Panc1 (cell line): Measurements from ENCODE around the gene ZFP57. TPM values are rescaled to one million over a fixed set of nuclear protein-coding genes. Genes with fewer than 3 reads are reported as not detected.

Source experiments
- ATAC-seq: fragments of 200-7000 bp; cut with Tn5 transposase; 2 replicates; pipeline ENCODE4 v1.9.1; 2020; ENCODE audit warnings: mild to moderate bottlenecking, moderate library complexity
- BruUV-seq: library from RNA; stranded (reverse); fragments of 400-500 nt; replicated peaks from 2 replicates; lab custom pipeline; 2021; lab: Mats Ljungman, UMichigan
- CTCF ChIA-PET: fragments of 300-600 bp; sonication (Branson Sonifier 250); formaldehyde crosslinking; loops from one replicate; lab custom pipeline; 2022; ENCODE audit warnings: antibody characterized with exemption; lab: Charles Lee
- POLR2A ChIA-PET: fragments of 300-600 bp; sonication (Branson Sonifier 250); formaldehyde crosslinking; loops from one replicate; lab custom pipeline; 2022; ENCODE audit warnings: antibody characterized with exemption; lab: Charles Lee
- DNase-seq: peaks from one replicate; pipeline ENCODE4 v3.0.0-alpha.2; 2010; ENCODE audit warnings: low read depth, low spot score
- H3K27ac ChIP-seq: 2 replicates; pipeline ENCODE4 v1.5.1; 2011; ENCODE audit warnings: mild to moderate bottlenecking, low read length, inconsistent platforms
- H3K27me3 ChIP-seq: fragments of 200-500 bp; sonication (Bioruptor generic); 2 replicates; pipeline ENCODE4 v1.6.0; 2014; ENCODE audit warnings: low read length, inconsistent platforms; ENCODE audit not compliant: control insufficient read depth, insufficient read depth
- H3K36me3 ChIP-seq: fragments of 200-500 bp; sonication (Bioruptor generic); 2 replicates; pipeline ENCODE4 v1.5.1; 2014; ENCODE audit warnings: inconsistent platforms, mild to moderate bottlenecking, low read length, moderate library complexity; ENCODE audit not compliant: control insufficient read depth, insufficient read depth
- H3K4me1 ChIP-seq: 2 replicates; pipeline ENCODE4 v1.5.1; 2011; ENCODE audit warnings: inconsistent platforms, mild to moderate bottlenecking, low read length, moderate library complexity; ENCODE audit not compliant: control insufficient read depth, insufficient read depth
- H3K4me3 ChIP-seq, 2 experiments: 2 replicates each; pipeline ENCODE4 v1.5.1; 2011 to 2012; ENCODE audit warnings: low read depth in 2 of 2, low read length in 2 of 2, mild to moderate bottlenecking in 2 of 2, inconsistent platforms in 1 of 2, moderate library complexity in 1 of 2
- H3K9me3 ChIP-seq: fragments of 200-500 bp; sonication (Bioruptor generic); 2 replicates; pipeline ENCODE4 v1.5.1; 2014; ENCODE audit warnings: low read depth, mild to moderate bottlenecking, inconsistent platforms, low read length, moderate library complexity; ENCODE audit not compliant: control insufficient read depth, insufficient read depth
- CTCF ChIP-seq: fragments of 450-650 bp; IDR thresholded peaks from 2 replicates; pipeline ENCODE4 v1.5.1; 2017; ENCODE audit warnings: mild to moderate bottlenecking
- POLR2AphosphoS5 ChIP-seq: IDR thresholded peaks from 2 replicates; pipeline ENCODE4 v1.6.1; 2012; ENCODE audit warnings: mild to moderate bottlenecking, low read depth, low read length, moderate library complexity
- REST ChIP-seq, 2 experiments: IDR thresholded peaks; 2 replicates each; pipeline ENCODE4 v1.6.1; 2011 to 2012; ENCODE audit warnings: low read depth in 2 of 2, control low read depth in 1 of 2, low read length in 1 of 2, mild to moderate bottlenecking in 1 of 2, moderate library complexity in 1 of 2; ENCODE audit not compliant: insufficient read depth in 1 of 2
- SIN3A ChIP-seq: IDR thresholded peaks from 2 replicates; pipeline ENCODE4 v1.6.1; 2012; ENCODE audit warnings: low read depth, mild to moderate bottlenecking, low read length, moderate library complexity, borderline replicate concordance; ENCODE audit not compliant: insufficient read depth
- TCF7L2 ChIP-seq: IDR thresholded peaks from 2 replicates; pipeline ENCODE4 v1.6.1; 2011; ENCODE audit warnings: mild to moderate bottlenecking, low read depth, low read length, inconsistent platforms
- in situ Hi-C: cut with HindIII; loops from 2 replicates; pipeline ENCODE4 v1.10.0; 2016; ENCODE audit warnings: low sequenced_read_pairs, low pct_unique_long_range_greater_than_20kb
- intact Hi-C: fragments of 100-400 bp; cut with micrococcal nuclease; formaldehyde crosslinking; loops from one replicate; pipeline ENCODE4 v1.10.0; 2022; ENCODE audit not compliant: unreplicated experiment
- total RNA-seq: library from RNA; stranded (reverse); gene quantifications from one replicate; pipeline ENCODE4 v1.2.1, GENCODE V29; 2021; ENCODE audit not compliant: unreplicated experiment

The ZFP57 gene
- total RNA-seq, 1 experiment from 2014 or later = not detected

GRCh38 chr6:29675561-29675960 is 5.4 kb downstream of the ZFP57 start:
- Histone ChIP-seq H3K4me3 (no peak overlapping the region), H3K4me1 (no peaks in the 10 kb centered on the region; the same call in 1 of the 2 replicates), H3K27me3 (peaks cover 4% of the 10 kb centered on the region; the same call in 1 of the 2 replicates), H3K36me3 (no peaks in the 10 kb centered on the region), H3K27ac (no peak overlapping the region), H3K9me3 (no peaks in the 10 kb centered on the region)
- TF ChIP-seq REST (IDR thresholded peaks at IDR 0.05; ENCODE audit: insufficient read depth in 1 of 2, low read depth in 2 of 2, low read length in 1 of 2) (no peak), TCF7L2 (no peak), CTCF (no peak), POLR2AphosphoS5 (no peak), SIN3A (no peak)
- in situ Hi-C loops = no loop called here
- POLR2A ChIA-PET = no interaction called here
- no peak for ATAC-seq
- CTCF ChIA-PET = interaction anchor here (0.6 to 1.2 kb wide), 2 partner anchors 22 to 138 kb away, joined by 3 to 7 read pairs; no protein-coding TSS in a partner anchor
- no peak for DNase-seq
- intact Hi-C loops = no loop called here
- BruUV-seq = no TSS peak

- intact Hi-C loops = no loop called here
- TF ChIP-seq SIN3A (no peak), CTCF (no peak), REST (IDR thresholded peaks at IDR 0.05; ENCODE audit: insufficient read depth in 1 of 2, low read depth in 2 of 2, low read length in 1 of 2) (no peak), TCF7L2 (no peak), POLR2AphosphoS5 (no peak)
- H3K9me3 ChIP-seq = no peaks in the 10 kb centered on the region
- in situ Hi-C loops = no loop called here
- H3K4me1 ChIP-seq = no peaks in the 10 kb centered on the region; the same call in 1 of the 2 replicates
- no TSS peak for BruUV-seq
- H3K27me3 ChIP-seq = peaks cover 7% of the 10 kb centered on the region; the same call in 1 of the 2 replicates
- no peak for ATAC-seq
- POLR2A ChIA-PET = no interaction called here
- DNase-seq = no peak
- no peak overlapping the region for H3K27ac ChIP-seq
- H3K36me3 ChIP-seq = no peaks in the 10 kb centered on the region
- no peak overlapping the region for H3K4me3 ChIP-seq
- CTCF ChIA-PET = no interaction called here
Observed at GRCh38 chr6:29674008-29674407, 6.9 kb downstream of the ZFP57 start.
